Endodermal cell (in vitro differentiated cells): ENCODE data around the gene CDKL5. TPM values are rescaled to one million over a fixed set of nuclear protein-coding genes. Genes with fewer than 3 reads are reported as not detected.

Experiments
- DNase-seq: peaks from one replicate; pipeline ENCODE4 v3.0.0-alpha.2; 2017
- H3K27ac ChIP-seq: 2 replicates; pipeline ENCODE4 v1.5.1; 2013; ENCODE audit warnings: mild to moderate bottlenecking, low read depth, low read length, moderate library complexity
- H3K27me3 ChIP-seq: 2 replicates; pipeline ENCODE4 v1.6.1; 2013; ENCODE audit warnings: mild to moderate bottlenecking, low read length, moderate library complexity; ENCODE audit not compliant: insufficient read depth, control insufficient read depth, poor library complexity, severe bottlenecking
- H3K36me3 ChIP-seq: 2 replicates; pipeline ENCODE4 v1.7.0; 2013; ENCODE audit warnings: mild to moderate bottlenecking, low read length, moderate library complexity; ENCODE audit not compliant: control insufficient read depth, insufficient read depth
- H3K4me1 ChIP-seq: one replicate; pipeline ENCODE4 v1.7.0; 2013; ENCODE audit warnings: low read length; ENCODE audit not compliant: control insufficient read depth, insufficient read depth
- H3K4me3 ChIP-seq: 2 replicates; pipeline ENCODE4 v1.5.1; 2013; ENCODE audit warnings: mild to moderate bottlenecking, low read length, moderate library complexity
- H3K9ac ChIP-seq: 2 replicates; pipeline ENCODE4 v1.6.1; 2013; ENCODE audit warnings: mild to moderate bottlenecking, low read length, moderate library complexity; ENCODE audit not compliant: poor library complexity, severe bottlenecking; ENCODE audit errors: extremely low read depth
- H3K9me3 ChIP-seq: 2 replicates; pipeline ENCODE4 v1.6.1; 2013; ENCODE audit warnings: mild to moderate bottlenecking, low read length, moderate library complexity; ENCODE audit not compliant: control insufficient read depth
- H3K27ac Mint-ChIP-seq: 2 replicates; pipeline ENCODE4 v1.8.0; 2020; ENCODE audit warnings: mixed read lengths
- H3K27me3 Mint-ChIP-seq: 2 replicates; pipeline ENCODE4 v1.8.0; 2021; ENCODE audit warnings: mild to moderate bottlenecking, mixed read lengths; ENCODE audit not compliant: insufficient read depth
- H3K36me3 Mint-ChIP-seq: 2 replicates; pipeline ENCODE4 v1.8.0; 2020; ENCODE audit warnings: low read depth, mixed read lengths
- H3K4me1 Mint-ChIP-seq: 2 replicates; pipeline ENCODE4 v1.8.0; 2020; ENCODE audit warnings: mixed read lengths
- H3K4me3 Mint-ChIP-seq: 2 replicates; pipeline ENCODE4 v1.8.0; 2020; ENCODE audit warnings: mild to moderate bottlenecking, moderate library complexity, mixed read lengths
- H3K9me3 Mint-ChIP-seq: 2 replicates; pipeline ENCODE4 v1.8.0; 2020; ENCODE audit warnings: mild to moderate bottlenecking, mixed read lengths
- whole genome bisulfite sequencing, 2 experiments: methylation state at CpG; one replicate each; pipeline versions ENCODE4 v1.1.5 to v1.1.7; 2013; ENCODE audit warnings: missing lambda C conversion rate in 2 of 2, mixed read lengths in 1 of 2; ENCODE audit not compliant: insufficient coverage in 1 of 2, insufficient read length in 1 of 2; 5-methylcytosine and 5-hydroxymethylcytosine counted together
- total RNA-seq, 2 donors: library from RNA; stranded (reverse); fragmentation: NEBNext Ultra II Directional in 1 of 2; extraction: Animal tissue kit (Norgen Biotek cat#: 25700) in 1 of 2; gene quantifications; 2 replicates in 1 of 2; 3 replicates in 1 of 2; pipeline ENCODE4 v1.2.1, GENCODE V29; 2021
- TF ChIP-seq, protein P1 (sequence below): fragments of 200-600 bp; sonication (generic); conservative IDR thresholded peaks from 2 replicates; pipeline ENCODE4 v1.5.0; 2021; ENCODE audit warnings: antibody characterized with exemption, mild to moderate bottlenecking

Gene CDKL5
- total RNA-seq, 2 donors from 2014 or later = 18.2 to 19.3 TPM

GRCh38 chrX:18548996-18549395, 123.6 kb downstream of the CDKL5 start:
- no peak for DNase-seq
- Mint-ChIP-seq H3K27me3 (no peaks in the 10 kb centered on the region), H3K36me3 (no peaks in the 10 kb centered on the region), H3K9me3 (peaks cover 36% of the 10 kb centered on the region), H3K4me3 (no peak overlapping the region), H3K27ac (no peak overlapping the region), H3K4me1 (peaks cover 9% of the 10 kb centered on the region)
- Histone ChIP-seq H3K27me3 (no peaks in the 10 kb centered on the region), H3K4me3 (no peak overlapping the region), H3K36me3 (no peaks in the 10 kb centered on the region), H3K9me3 (no peaks in the 10 kb centered on the region), H3K4me1 (peaks cover 4% of the 10 kb centered on the region), H3K9ac (no peak overlapping the region), H3K27ac (no peak overlapping the region)
- TF ChIP-seq, protein P1, sequence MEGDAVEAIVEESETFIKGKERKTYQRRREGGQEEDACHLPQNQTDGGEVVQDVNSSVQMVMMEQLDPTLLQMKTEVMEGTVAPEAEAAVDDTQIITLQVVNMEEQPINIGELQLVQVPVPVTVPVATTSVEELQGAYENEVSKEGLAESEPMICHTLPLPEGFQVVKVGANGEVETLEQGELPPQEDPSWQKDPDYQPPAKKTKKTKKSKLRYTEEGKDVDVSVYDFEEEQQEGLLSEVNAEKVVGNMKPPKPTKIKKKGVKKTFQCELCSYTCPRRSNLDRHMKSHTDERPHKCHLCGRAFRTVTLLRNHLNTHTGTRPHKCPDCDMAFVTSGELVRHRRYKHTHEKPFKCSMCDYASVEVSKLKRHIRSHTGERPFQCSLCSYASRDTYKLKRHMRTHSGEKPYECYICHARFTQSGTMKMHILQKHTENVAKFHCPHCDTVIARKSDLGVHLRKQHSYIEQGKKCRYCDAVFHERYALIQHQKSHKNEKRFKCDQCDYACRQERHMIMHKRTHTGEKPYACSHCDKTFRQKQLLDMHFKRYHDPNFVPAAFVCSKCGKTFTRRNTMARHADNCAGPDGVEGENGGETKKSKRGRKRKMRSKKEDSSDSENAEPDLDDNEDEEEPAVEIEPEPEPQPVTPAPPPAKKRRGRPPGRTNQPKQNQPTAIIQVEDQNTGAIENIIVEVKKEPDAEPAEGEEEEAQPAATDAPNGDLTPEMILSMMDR = no peak
- 88% methylated on average over 2 of the region's 3 CpGs; no CpG with 5 or more reads in 1 of the 2 experiments for WGBS, 2 experiments

- TF ChIP-seq, protein P1 = no peak
- peaks cover 9% of the 10 kb centered on the region for H3K4me1 Mint-ChIP-seq
- H3K36me3 ChIP-seq = no peaks in the 10 kb centered on the region
- H3K36me3 Mint-ChIP-seq = no peaks in the 10 kb centered on the region
- no peak overlapping the region for H3K27ac ChIP-seq
- peaks cover 31% of the 10 kb centered on the region for H3K9me3 Mint-ChIP-seq
- peaks cover 4% of the 10 kb centered on the region for H3K4me1 ChIP-seq
- H3K27ac Mint-ChIP-seq = peak overlapping the region; percentile 33
- no peaks in the 10 kb centered on the region for H3K27me3 ChIP-seq
- no peaks in the 10 kb centered on the region for H3K27me3 Mint-ChIP-seq
- 60% methylated on average over 1 of the region's 1 CpG; no CpG with 5 or more reads in 1 of the 2 experiments for WGBS, 2 experiments
- H3K9me3 ChIP-seq = no peaks in the 10 kb centered on the region
- H3K4me3 Mint-ChIP-seq = no peak overlapping the region
- H3K4me3 ChIP-seq = no peak overlapping the region
- H3K9ac ChIP-seq = no peak overlapping the region
- peak; percentile 50 for DNase-seq
These were observed 124.2 kb downstream of the CDKL5 start for GRCh38 chrX:18549643-18550042.

- Histone ChIP-seq H3K36me3 (no peaks in the 10 kb centered on the region), H3K4me1 (no peaks in the 10 kb centered on the region), H3K4me3 (no peak overlapping the region), H3K27me3 (no peaks in the 10 kb centered on the region), H3K27ac (no peak overlapping the region), H3K9ac (no peak overlapping the region), H3K9me3 (no peaks in the 10 kb centered on the region)
- Mint-ChIP-seq H3K4me1 (no peaks in the 10 kb centered on the region), H3K27me3 (no peaks in the 10 kb centered on the region), H3K27ac (no peak overlapping the region), H3K4me3 (no peak overlapping the region), H3K9me3 (peaks cover 14% of the 10 kb centered on the region), H3K36me3 (peaks cover 2% of the 10 kb centered on the region)
- TF ChIP-seq, protein P1 = no peak
- no peak for DNase-seq
- no CpG with 5 or more reads among the region's 1 CpG for WGBS, 2 experiments
These were observed 132.5 kb downstream of the CDKL5 start for GRCh38 chrX:18557879-18558278.
